Panc1 (cell line): Measurements from ENCODE around the gene INTS3. TPM values are rescaled to one million over a fixed set of nuclear protein-coding genes. Genes with fewer than 3 reads are reported as not detected.

Source experiments
- ATAC-seq: fragments of 200-7000 bp; cut with Tn5 transposase; 2 replicates; pipeline ENCODE4 v1.9.1; 2020; ENCODE audit warnings: mild to moderate bottlenecking, moderate library complexity
- BruUV-seq: library from RNA; stranded (reverse); fragments of 400-500 nt; replicated peaks from 2 replicates; lab custom pipeline; 2021; lab: Mats Ljungman, UMichigan
- CTCF ChIA-PET: fragments of 300-600 bp; sonication (Branson Sonifier 250); formaldehyde crosslinking; loops from one replicate; lab custom pipeline; 2022; ENCODE audit warnings: antibody characterized with exemption; lab: Charles Lee
- POLR2A ChIA-PET: fragments of 300-600 bp; sonication (Branson Sonifier 250); formaldehyde crosslinking; loops from one replicate; lab custom pipeline; 2022; ENCODE audit warnings: antibody characterized with exemption; lab: Charles Lee
- DNase-seq: peaks from one replicate; pipeline ENCODE4 v3.0.0-alpha.2; 2010; ENCODE audit warnings: low read depth, low spot score
- H3K27ac ChIP-seq: 2 replicates; pipeline ENCODE4 v1.5.1; 2011; ENCODE audit warnings: mild to moderate bottlenecking, low read length, inconsistent platforms
- H3K27me3 ChIP-seq: fragments of 200-500 bp; sonication (Bioruptor generic); 2 replicates; pipeline ENCODE4 v1.6.0; 2014; ENCODE audit warnings: low read length, inconsistent platforms; ENCODE audit not compliant: control insufficient read depth, insufficient read depth
- H3K36me3 ChIP-seq: fragments of 200-500 bp; sonication (Bioruptor generic); 2 replicates; pipeline ENCODE4 v1.5.1; 2014; ENCODE audit warnings: inconsistent platforms, mild to moderate bottlenecking, low read length, moderate library complexity; ENCODE audit not compliant: control insufficient read depth, insufficient read depth
- H3K4me1 ChIP-seq: 2 replicates; pipeline ENCODE4 v1.5.1; 2011; ENCODE audit warnings: inconsistent platforms, mild to moderate bottlenecking, low read length, moderate library complexity; ENCODE audit not compliant: control insufficient read depth, insufficient read depth
- H3K4me3 ChIP-seq, 2 experiments: 2 replicates each; pipeline ENCODE4 v1.5.1; 2011 to 2012; ENCODE audit warnings: low read depth in 2 of 2, low read length in 2 of 2, mild to moderate bottlenecking in 2 of 2, inconsistent platforms in 1 of 2, moderate library complexity in 1 of 2
- H3K9me3 ChIP-seq: fragments of 200-500 bp; sonication (Bioruptor generic); 2 replicates; pipeline ENCODE4 v1.5.1; 2014; ENCODE audit warnings: low read depth, mild to moderate bottlenecking, inconsistent platforms, low read length, moderate library complexity; ENCODE audit not compliant: control insufficient read depth, insufficient read depth
- POLR2AphosphoS5 ChIP-seq: IDR thresholded peaks from 2 replicates; pipeline ENCODE4 v1.6.1; 2012; ENCODE audit warnings: mild to moderate bottlenecking, low read depth, low read length, moderate library complexity
- REST ChIP-seq, 2 experiments: IDR thresholded peaks; 2 replicates each; pipeline ENCODE4 v1.6.1; 2011 to 2012; ENCODE audit warnings: low read depth in 2 of 2, control low read depth in 1 of 2, low read length in 1 of 2, mild to moderate bottlenecking in 1 of 2, moderate library complexity in 1 of 2; ENCODE audit not compliant: insufficient read depth in 1 of 2
- SIN3A ChIP-seq: IDR thresholded peaks from 2 replicates; pipeline ENCODE4 v1.6.1; 2012; ENCODE audit warnings: low read depth, mild to moderate bottlenecking, low read length, moderate library complexity, borderline replicate concordance; ENCODE audit not compliant: insufficient read depth
- TCF7L2 ChIP-seq: IDR thresholded peaks from 2 replicates; pipeline ENCODE4 v1.6.1; 2011; ENCODE audit warnings: mild to moderate bottlenecking, low read depth, low read length, inconsistent platforms
- in situ Hi-C: cut with HindIII; loops from 2 replicates; pipeline ENCODE4 v1.10.0; 2016; ENCODE audit warnings: low sequenced_read_pairs, low pct_unique_long_range_greater_than_20kb
- intact Hi-C: fragments of 100-400 bp; cut with micrococcal nuclease; formaldehyde crosslinking; loops from one replicate; pipeline ENCODE4 v1.10.0; 2022; ENCODE audit not compliant: unreplicated experiment
- total RNA-seq: library from RNA; stranded (reverse); gene quantifications from one replicate; pipeline ENCODE4 v1.2.1, GENCODE V29; 2021; ENCODE audit not compliant: unreplicated experiment
- TF ChIP-seq, protein P1 (sequence below): fragments of 450-650 bp; IDR thresholded peaks from 2 replicates; pipeline ENCODE4 v1.5.1; 2017; ENCODE audit warnings: mild to moderate bottlenecking

INTS3 gene
- total RNA-seq, 1 experiment from 2014 or later: 77.3 TPM

- intact Hi-C loops: no loop called here
- H3K27me3 ChIP-seq: no peaks in the 10 kb centered on the region
- no peaks in the 10 kb centered on the region for H3K36me3 ChIP-seq
- H3K27ac ChIP-seq: no peak overlapping the region
- no peaks in the 10 kb centered on the region for H3K4me1 ChIP-seq
- BruUV-seq: no TSS peak
- TF ChIP-seq, protein P1, sequence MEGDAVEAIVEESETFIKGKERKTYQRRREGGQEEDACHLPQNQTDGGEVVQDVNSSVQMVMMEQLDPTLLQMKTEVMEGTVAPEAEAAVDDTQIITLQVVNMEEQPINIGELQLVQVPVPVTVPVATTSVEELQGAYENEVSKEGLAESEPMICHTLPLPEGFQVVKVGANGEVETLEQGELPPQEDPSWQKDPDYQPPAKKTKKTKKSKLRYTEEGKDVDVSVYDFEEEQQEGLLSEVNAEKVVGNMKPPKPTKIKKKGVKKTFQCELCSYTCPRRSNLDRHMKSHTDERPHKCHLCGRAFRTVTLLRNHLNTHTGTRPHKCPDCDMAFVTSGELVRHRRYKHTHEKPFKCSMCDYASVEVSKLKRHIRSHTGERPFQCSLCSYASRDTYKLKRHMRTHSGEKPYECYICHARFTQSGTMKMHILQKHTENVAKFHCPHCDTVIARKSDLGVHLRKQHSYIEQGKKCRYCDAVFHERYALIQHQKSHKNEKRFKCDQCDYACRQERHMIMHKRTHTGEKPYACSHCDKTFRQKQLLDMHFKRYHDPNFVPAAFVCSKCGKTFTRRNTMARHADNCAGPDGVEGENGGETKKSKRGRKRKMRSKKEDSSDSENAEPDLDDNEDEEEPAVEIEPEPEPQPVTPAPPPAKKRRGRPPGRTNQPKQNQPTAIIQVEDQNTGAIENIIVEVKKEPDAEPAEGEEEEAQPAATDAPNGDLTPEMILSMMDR: no peak
- TF ChIP-seq REST (IDR thresholded peaks at IDR 0.05; ENCODE audit: insufficient read depth in 1 of 2, low read depth in 2 of 2, low read length in 1 of 2) (no peak), SIN3A (no peak), POLR2AphosphoS5 (no peak), TCF7L2 (no peak)
- ATAC-seq: no peak
- in situ Hi-C loops: no loop called here
- CTCF ChIA-PET: no interaction called here
- H3K9me3 ChIP-seq: no peaks in the 10 kb centered on the region
- POLR2A ChIA-PET: no interaction called here
- DNase-seq: no peak
- no peak overlapping the region for H3K4me3 ChIP-seq
Observed at GRCh38 chr1:153799566-153800465, 72.0 kb downstream of the INTS3 start.

GRCh38 chr1:153800516-153800915 lies 72.7 kb downstream of the INTS3 start:
- no peaks in the 10 kb centered on the region for H3K4me1 ChIP-seq
- in situ Hi-C loops (no loop called here), intact Hi-C loops (no loop called here)
- H3K4me3 ChIP-seq: no peak overlapping the region
- ChIA-PET POLR2A (no interaction called here), CTCF (no interaction called here)
- H3K27ac ChIP-seq: no peak overlapping the region
- TF ChIP-seq, protein P1: no peak
- TF ChIP-seq TCF7L2 (no peak), REST (IDR thresholded peaks at IDR 0.05; ENCODE audit: insufficient read depth in 1 of 2, low read depth in 2 of 2, low read length in 1 of 2) (no peak), SIN3A (no peak), POLR2AphosphoS5 (no peak)
- no peaks in the 10 kb centered on the region for H3K36me3 ChIP-seq
- no TSS peak for BruUV-seq
- no peaks in the 10 kb centered on the region for H3K9me3 ChIP-seq
- DNase-seq (no peak), ATAC-seq (no peak)
- H3K27me3 ChIP-seq: no peaks in the 10 kb centered on the region
